ENCODE measurements around the gene LRRTM4. TPM values are rescaled to one million over a fixed set of nuclear protein-coding genes. Genes with fewer than 3 reads are reported as not detected.

LRRTM4 gene
- total RNA-seq, 2 donors from 2014 or later, result 0.33 TPM; not detected in 1

DNA sequence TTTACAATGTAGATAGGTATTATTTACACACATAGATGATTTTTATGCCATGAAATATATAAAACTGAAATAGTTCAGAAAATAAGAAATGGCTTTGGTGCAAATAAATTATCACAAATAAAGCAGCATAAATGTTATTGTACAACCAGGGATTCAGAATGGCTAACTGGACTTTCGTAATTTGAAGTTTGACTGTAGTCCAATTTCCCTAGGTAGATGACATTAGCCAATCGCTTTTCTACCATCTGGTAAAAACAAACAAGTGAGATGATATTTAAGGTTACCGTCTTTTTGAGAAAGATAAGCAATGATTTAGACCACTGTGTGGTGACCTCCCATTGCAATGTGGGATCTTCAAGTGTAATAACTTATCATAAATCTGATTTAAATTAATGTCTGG lies 400.7 kb downstream of the LRRTM4 start:
- H3K27me3 ChIP-seq, result no peaks in the 10 kb centered on the region
- no peaks in the 10 kb centered on the region for H3K36me3 ChIP-seq (replicated peaks in 1 of 2; ENCODE audit: insufficient read depth in 1 of 2, low read depth in 2 of 2)
- 62 to 63% methylated on average over 3 of the region's 3 CpGs for WGBS, 2 donors
- TF ChIP-seq, protein P1, sequence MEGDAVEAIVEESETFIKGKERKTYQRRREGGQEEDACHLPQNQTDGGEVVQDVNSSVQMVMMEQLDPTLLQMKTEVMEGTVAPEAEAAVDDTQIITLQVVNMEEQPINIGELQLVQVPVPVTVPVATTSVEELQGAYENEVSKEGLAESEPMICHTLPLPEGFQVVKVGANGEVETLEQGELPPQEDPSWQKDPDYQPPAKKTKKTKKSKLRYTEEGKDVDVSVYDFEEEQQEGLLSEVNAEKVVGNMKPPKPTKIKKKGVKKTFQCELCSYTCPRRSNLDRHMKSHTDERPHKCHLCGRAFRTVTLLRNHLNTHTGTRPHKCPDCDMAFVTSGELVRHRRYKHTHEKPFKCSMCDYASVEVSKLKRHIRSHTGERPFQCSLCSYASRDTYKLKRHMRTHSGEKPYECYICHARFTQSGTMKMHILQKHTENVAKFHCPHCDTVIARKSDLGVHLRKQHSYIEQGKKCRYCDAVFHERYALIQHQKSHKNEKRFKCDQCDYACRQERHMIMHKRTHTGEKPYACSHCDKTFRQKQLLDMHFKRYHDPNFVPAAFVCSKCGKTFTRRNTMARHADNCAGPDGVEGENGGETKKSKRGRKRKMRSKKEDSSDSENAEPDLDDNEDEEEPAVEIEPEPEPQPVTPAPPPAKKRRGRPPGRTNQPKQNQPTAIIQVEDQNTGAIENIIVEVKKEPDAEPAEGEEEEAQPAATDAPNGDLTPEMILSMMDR (IDR thresholded peaks at IDR 0.05), result no peak
- TF ChIP-seq POLR2A (IDR thresholded peaks at IDR 0.05), result no peak
- no peak overlapping the region for H3K4me3 ChIP-seq
- no peak for DNase-seq
- no peaks in the 10 kb centered on the region for H3K4me1 ChIP-seq
- H3K27ac ChIP-seq, result no peak overlapping the region
- H3K9me3 ChIP-seq, result no peaks in the 10 kb centered on the region
- ATAC-seq, result no peak
- intact Hi-C loops (cut with DNase I), result no loop called here

DNA sequence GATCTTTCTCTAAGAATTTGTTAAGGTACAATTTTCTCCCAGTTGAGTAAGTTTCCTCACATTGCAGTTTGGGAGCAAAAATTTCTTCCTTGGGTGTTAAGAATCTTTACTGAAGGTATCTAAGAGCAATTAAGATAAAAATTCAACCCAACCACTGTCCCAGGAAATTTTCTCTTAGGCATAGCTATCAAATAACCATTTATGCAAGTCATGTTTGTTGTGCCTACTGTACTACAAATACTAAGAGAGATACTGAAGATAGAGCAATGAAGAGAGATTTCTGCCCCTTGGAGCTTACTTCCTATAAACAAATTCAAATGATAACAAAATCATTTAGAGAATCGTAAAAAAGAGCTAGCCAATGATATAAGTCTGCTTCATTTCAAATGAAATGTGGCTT lies 402.8 kb downstream of the LRRTM4 start:
- Histone ChIP-seq H3K4me3 (no peak overlapping the region), H3K27me3 (no peaks in the 10 kb centered on the region), H3K27ac (no peak overlapping the region), H3K36me3 (replicated peaks in 1 of 2; ENCODE audit: insufficient read depth in 1 of 2, low read depth in 2 of 2) (no peaks in the 10 kb centered on the region), H3K4me1 (no peaks in the 10 kb centered on the region), H3K9me3 (no peaks in the 10 kb centered on the region)
- intact Hi-C loops (cut with DNase I), result no loop called here
- WGBS, 2 donors, result 61 to 66% methylated on average over 1 of the region's 1 CpG
- DNase-seq, result no peak
- TF ChIP-seq POLR2A (IDR thresholded peaks at IDR 0.05), result no peak
- TF ChIP-seq, protein P1 (IDR thresholded peaks at IDR 0.05), result no peak
- no peak for ATAC-seq

DNA sequence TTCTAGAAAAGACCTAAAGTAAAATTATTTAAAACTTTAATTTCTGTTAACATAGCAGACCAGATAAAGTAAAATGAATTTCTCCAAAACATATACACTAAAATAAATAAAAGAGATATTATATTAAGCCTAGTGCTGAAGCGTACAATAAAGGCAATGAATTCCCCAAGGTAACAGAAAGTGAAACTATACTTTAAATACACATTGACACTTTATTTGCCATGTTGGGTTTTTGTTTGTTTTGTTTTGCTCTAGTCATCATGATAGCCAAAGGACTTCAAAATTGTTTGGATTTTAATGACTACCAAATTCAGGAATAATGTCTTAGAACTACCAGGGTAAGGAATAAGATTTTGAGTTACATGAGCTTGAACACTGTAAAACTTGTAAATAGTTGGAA lies 413.3 kb downstream of the LRRTM4 start:
- no peaks in the 10 kb centered on the region for H3K27me3 ChIP-seq
- intact Hi-C loops (cut with DNase I), result no loop called here
- 68 to 77% methylated on average over 1 of the region's 1 CpG for WGBS, 2 donors
- no peaks in the 10 kb centered on the region for H3K36me3 ChIP-seq (replicated peaks in 1 of 2; ENCODE audit: insufficient read depth in 1 of 2, low read depth in 2 of 2)
- no peak for TF ChIP-seq POLR2A (IDR thresholded peaks at IDR 0.05)
- TF ChIP-seq, protein P1 (IDR thresholded peaks at IDR 0.05), result no peak
- no peak overlapping the region for H3K4me3 ChIP-seq
- no peaks in the 10 kb centered on the region for H3K4me1 ChIP-seq
- no peak for ATAC-seq
- H3K9me3 ChIP-seq, result no peaks in the 10 kb centered on the region
- no peak for DNase-seq
- no peak overlapping the region for H3K27ac ChIP-seq

DNA sequence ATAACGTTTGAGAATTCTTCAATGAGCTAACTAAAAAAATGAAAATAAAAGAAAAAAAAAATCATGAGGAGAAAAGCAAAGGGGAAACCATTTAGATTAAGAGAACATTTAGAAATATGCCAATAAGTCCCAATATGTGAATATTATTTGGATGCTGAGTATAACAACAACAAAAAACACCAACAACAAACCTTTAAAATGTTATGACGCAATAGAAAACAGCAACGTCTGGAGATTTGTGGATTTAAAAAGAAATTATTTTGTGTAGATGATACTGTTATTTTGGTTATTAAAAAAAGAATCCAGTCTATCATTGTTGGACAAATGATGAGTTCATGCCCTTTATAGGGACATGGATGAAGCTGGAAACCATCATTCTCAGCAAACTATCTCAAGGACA lies 417.2 kb downstream of the LRRTM4 start:
- no peak overlapping the region for H3K4me3 ChIP-seq
- H3K9me3 ChIP-seq, result no peaks in the 10 kb centered on the region
- no peaks in the 10 kb centered on the region for H3K27me3 ChIP-seq
- no peak for ATAC-seq
- intact Hi-C loops (cut with DNase I), result no loop called here
- H3K4me1 ChIP-seq, result no peaks in the 10 kb centered on the region
- H3K27ac ChIP-seq, result no peak overlapping the region
- WGBS, 2 donors, result 68 to 71% methylated on average over 3 of the region's 3 CpGs
- no peak for TF ChIP-seq POLR2A (IDR thresholded peaks at IDR 0.05)
- TF ChIP-seq, protein P1 (IDR thresholded peaks at IDR 0.05), result no peak
- DNase-seq, result no peak
- H3K36me3 ChIP-seq (replicated peaks in 1 of 2; ENCODE audit: insufficient read depth in 1 of 2, low read depth in 2 of 2), result no peaks in the 10 kb centered on the region

DNA sequence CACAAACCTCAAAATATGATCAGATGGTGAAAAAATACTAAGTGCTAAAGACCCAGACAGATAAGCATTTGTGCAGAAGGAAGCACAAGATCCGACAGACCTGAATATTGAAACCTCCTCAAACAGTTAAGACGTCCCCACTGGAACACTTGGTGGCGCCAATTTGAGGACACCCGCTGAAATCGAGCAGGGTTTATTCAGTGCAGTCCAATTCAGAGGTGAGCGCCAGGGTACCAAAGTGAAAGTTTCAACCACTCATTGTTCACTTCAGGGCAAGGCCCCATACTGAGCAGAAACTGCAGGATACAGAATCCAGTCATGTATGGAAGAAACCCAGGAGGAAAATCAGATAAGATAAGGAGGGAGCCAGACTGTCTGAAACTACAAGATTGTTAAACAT lies 417.6 kb downstream of the LRRTM4 start:
- TF ChIP-seq, protein P1 (IDR thresholded peaks at IDR 0.05), result no peak
- no peak for TF ChIP-seq POLR2A (IDR thresholded peaks at IDR 0.05)
- no peak for ATAC-seq
- no peaks in the 10 kb centered on the region for H3K27me3 ChIP-seq
- H3K9me3 ChIP-seq, result no peaks in the 10 kb centered on the region
- no peak for DNase-seq
- intact Hi-C loops (cut with DNase I), result no loop called here
- no peak overlapping the region for H3K27ac ChIP-seq
- H3K4me1 ChIP-seq, result no peaks in the 10 kb centered on the region
- WGBS, 2 donors, result 61 to 76% methylated on average over 6 of the region's 6 CpGs
- no peak overlapping the region for H3K4me3 ChIP-seq
- H3K36me3 ChIP-seq (replicated peaks in 1 of 2; ENCODE audit: insufficient read depth in 1 of 2, low read depth in 2 of 2), result no peaks in the 10 kb centered on the region
